DOHH2 (cell line): Measurements from ENCODE around the gene ITPKA.

Source experiments
- H3F3A ChIP-seq: fragments of 200-600 bp; sonication (generic), shearing (Covaris generic); 2 replicates; pipeline ENCODE4 v1.6.0; 2016; ENCODE audit warnings: antibody characterized with exemption, mild to moderate bottlenecking; ENCODE audit not compliant: control insufficient read depth, insufficient read depth
- H3K27ac ChIP-seq: fragments of 200-600 bp; sonication (generic); 2 replicates; pipeline ENCODE4 v1.5.1; 2014; ENCODE audit warnings: low read depth, mild to moderate bottlenecking, low read length, moderate library complexity
- H3K27me3 ChIP-seq: fragments of 200-600 bp; sonication (generic); 2 replicates; pipeline ENCODE4 v1.6.1; 2014; ENCODE audit warnings: mild to moderate bottlenecking, low read length, mixed read lengths; ENCODE audit not compliant: control insufficient read depth
- H3K36me3 ChIP-seq: fragments of 200-600 bp; sonication (generic); 2 replicates; pipeline ENCODE4 v1.6.1; 2014; ENCODE audit warnings: mild to moderate bottlenecking, low read length, moderate library complexity, mixed read lengths; ENCODE audit not compliant: control insufficient read depth
- H3K4me1 ChIP-seq: fragments of 200-600 bp; sonication (generic); 2 replicates; pipeline ENCODE4 v1.6.1; 2014; ENCODE audit warnings: mild to moderate bottlenecking, low read length, mixed read lengths; ENCODE audit not compliant: control insufficient read depth
- H3K4me2 ChIP-seq: fragments of 200-600 bp; sonication (generic); 2 replicates; pipeline ENCODE4 v1.6.0; 2014; ENCODE audit warnings: mild to moderate bottlenecking, low read length, moderate library complexity
- H3K4me3 ChIP-seq: fragments of 200-600 bp; sonication (generic); 2 replicates; pipeline ENCODE4 v1.5.1; 2014; ENCODE audit warnings: mild to moderate bottlenecking, low read length, mixed read lengths
- H3K79me2 ChIP-seq: fragments of 200-600 bp; sonication (generic); 2 replicates; pipeline ENCODE4 v1.6.1; 2014; ENCODE audit warnings: mild to moderate bottlenecking, low read length, mixed read lengths; ENCODE audit not compliant: control insufficient read depth
- H3K9me2 ChIP-seq: fragments of 200-600 bp; sonication (generic); replicated peaks from 2 replicates; pipeline ENCODE4 v1.6.1; 2014; ENCODE audit warnings: mild to moderate bottlenecking, low read length, mixed read lengths; ENCODE audit not compliant: control insufficient read depth
- H3K9me3 ChIP-seq: fragments of 200-600 bp; sonication (generic); 2 replicates; pipeline ENCODE4 v1.6.1; 2014; ENCODE audit warnings: antibody characterized with exemption, low read length, mixed read lengths; ENCODE audit not compliant: control insufficient read depth, insufficient read depth
- H4K20me1 ChIP-seq: fragments of 200-600 bp; sonication (generic); 2 replicates; pipeline ENCODE4 v1.6.0; 2014; ENCODE audit warnings: low read depth, mild to moderate bottlenecking, antibody characterized with exemption, low read length, moderate library complexity; ENCODE audit not compliant: control insufficient read depth, insufficient read depth
- EZH2phosphoT487 ChIP-seq: fragments of 200-600 bp; sonication (generic); IDR thresholded peaks from 2 replicates; pipeline ENCODE4 v1.6.1; 2017; ENCODE audit warnings: borderline replicate concordance, mild to moderate bottlenecking, antibody characterized with exemption, low read length, moderate library complexity, mixed read lengths
- TF ChIP-seq, protein P1 (sequence below): fragments of 200-600 bp; sonication (generic); IDR thresholded peaks from one replicate; pipeline ENCODE4 v1.5.1; 2014; ENCODE audit warnings: antibody characterized with exemption, mild to moderate bottlenecking, low read depth, low read length; ENCODE audit not compliant: poor library complexity, severe bottlenecking

The ITPKA gene

DNA sequence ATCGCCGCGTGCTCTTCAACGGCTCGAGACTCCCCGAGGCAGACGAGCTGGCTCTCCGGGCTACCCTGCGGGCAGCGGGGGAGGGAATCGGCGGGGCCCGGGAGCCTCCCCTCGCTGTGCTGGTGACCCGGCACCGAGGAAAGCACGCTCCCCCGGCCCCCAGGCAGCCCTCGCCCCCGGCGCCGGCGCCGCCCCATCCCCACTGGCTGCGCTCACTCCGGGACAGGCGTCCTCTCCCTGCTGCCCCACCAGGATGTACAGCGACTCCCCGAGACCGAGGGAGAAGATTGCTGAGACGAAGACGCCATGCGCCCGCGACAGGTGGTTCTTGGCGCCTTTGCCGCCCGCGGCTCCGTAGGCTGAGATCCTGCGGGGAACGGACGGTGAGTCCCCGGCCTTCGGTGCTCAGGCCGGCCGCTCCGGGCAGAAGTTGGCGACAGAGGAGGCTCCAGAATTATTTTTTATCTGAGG lies 18.3 kb downstream of the ITPKA start:
- peaks cover 16% of the 10 kb centered on the region for H3K4me1 ChIP-seq
- no peak overlapping the region for H3K4me3 ChIP-seq
- no peaks in the 10 kb centered on the region for H3K79me2 ChIP-seq
- no peak for TF ChIP-seq EZH2phosphoT487
- TF ChIP-seq, protein P1, sequence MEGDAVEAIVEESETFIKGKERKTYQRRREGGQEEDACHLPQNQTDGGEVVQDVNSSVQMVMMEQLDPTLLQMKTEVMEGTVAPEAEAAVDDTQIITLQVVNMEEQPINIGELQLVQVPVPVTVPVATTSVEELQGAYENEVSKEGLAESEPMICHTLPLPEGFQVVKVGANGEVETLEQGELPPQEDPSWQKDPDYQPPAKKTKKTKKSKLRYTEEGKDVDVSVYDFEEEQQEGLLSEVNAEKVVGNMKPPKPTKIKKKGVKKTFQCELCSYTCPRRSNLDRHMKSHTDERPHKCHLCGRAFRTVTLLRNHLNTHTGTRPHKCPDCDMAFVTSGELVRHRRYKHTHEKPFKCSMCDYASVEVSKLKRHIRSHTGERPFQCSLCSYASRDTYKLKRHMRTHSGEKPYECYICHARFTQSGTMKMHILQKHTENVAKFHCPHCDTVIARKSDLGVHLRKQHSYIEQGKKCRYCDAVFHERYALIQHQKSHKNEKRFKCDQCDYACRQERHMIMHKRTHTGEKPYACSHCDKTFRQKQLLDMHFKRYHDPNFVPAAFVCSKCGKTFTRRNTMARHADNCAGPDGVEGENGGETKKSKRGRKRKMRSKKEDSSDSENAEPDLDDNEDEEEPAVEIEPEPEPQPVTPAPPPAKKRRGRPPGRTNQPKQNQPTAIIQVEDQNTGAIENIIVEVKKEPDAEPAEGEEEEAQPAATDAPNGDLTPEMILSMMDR, result no peak
- no peaks in the 10 kb centered on the region for H3K9me2 ChIP-seq
- no peaks in the 10 kb centered on the region for H3K36me3 ChIP-seq
- peaks cover 3% of the 10 kb centered on the region; the same call in 1 of the 2 replicates for H4K20me1 ChIP-seq
- no peaks in the 10 kb centered on the region for H3F3A ChIP-seq
- H3K4me2 ChIP-seq, result peak overlapping the region; percentile 32; the same call in 1 of the 2 replicates
- H3K27me3 ChIP-seq, result peaks cover 28% of the 10 kb centered on the region
- H3K27ac ChIP-seq, result no peak overlapping the region
- H3K9me3 ChIP-seq, result no peaks in the 10 kb centered on the region

DNA sequence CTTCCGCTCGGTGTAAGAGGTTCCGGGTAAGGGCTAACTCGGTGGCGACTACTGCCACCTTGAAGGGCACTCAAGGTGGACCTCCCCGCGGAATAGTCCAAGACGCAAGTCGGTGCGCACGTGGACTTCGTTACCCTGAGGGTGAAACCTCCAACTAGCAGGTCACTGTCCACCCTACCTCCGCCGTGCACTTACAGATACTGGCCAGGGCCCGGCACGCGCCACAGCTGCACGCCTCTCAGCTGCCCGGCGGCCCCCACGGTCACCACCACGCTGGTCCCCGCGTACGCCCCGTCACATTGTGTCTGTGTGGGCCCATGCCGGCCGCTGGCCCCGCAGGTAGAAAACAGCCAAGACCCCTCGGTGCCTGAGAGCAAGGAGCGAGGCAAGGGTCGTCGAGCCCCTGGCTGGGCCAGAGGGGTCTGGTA lies 18.9 kb downstream of the ITPKA start:
- peak overlapping the region; percentile 32 for H3K4me2 ChIP-seq
- H3K27me3 ChIP-seq, result peaks cover 28% of the 10 kb centered on the region

DNA sequence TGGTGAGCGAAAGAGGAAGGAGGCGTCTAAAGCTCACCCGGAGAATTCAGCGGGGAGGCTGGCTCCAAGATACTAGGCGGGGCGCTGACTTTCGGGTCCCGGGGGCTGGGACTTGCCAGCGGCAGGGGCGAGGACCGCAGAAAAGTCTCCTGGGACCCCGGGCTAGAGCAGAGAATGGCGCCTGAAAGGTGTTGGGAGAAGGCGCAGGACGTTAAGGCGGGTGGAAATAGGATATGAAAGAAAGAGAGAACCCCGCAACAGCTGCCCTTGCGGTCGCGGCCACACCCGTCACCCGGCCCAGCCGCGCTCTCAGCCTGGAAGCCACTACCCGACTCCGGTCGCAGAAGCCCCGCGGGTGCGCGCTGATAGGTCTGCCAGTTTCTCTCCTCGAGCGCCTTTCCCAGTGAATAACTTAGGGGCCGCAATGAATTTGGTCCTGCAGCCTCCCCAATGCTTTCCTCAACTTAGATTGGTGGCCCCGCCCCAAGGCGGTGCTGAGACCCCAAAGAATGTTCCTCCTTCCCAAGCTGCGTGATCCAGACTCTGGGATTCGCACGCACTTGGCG lies 19.3 kb downstream of the ITPKA start:
- Histone ChIP-seq H3K36me3 (peaks cover 7% of the 10 kb centered on the region; the same call in 1 of the 2 replicates), H3K4me2 (peak overlapping the region; percentile 32), H3K9me2 (no peaks in the 10 kb centered on the region), H3K4me1 (peaks cover 16% of the 10 kb centered on the region), H3K79me2 (no peaks in the 10 kb centered on the region), H3F3A (no peaks in the 10 kb centered on the region), H3K9me3 (no peaks in the 10 kb centered on the region), H3K4me3 (no peak overlapping the region), H4K20me1 (peaks cover 3% of the 10 kb centered on the region; the same call in 1 of the 2 replicates), H3K27me3 (peaks cover 26% of the 10 kb centered on the region), H3K27ac (no peak overlapping the region)
- no peak for TF ChIP-seq EZH2phosphoT487
- TF ChIP-seq, protein P1, result no peak

More for the DNA sequence above, 18.9 kb downstream of the ITPKA start:
- TF ChIP-seq EZH2phosphoT487, result peak; percentile 65; the same call in 1 of the 2 replicates
- TF ChIP-seq, protein P1, result no peak
- Histone ChIP-seq H3K27ac (no peak overlapping the region), H3K79me2 (no peaks in the 10 kb centered on the region), H3F3A (no peaks in the 10 kb centered on the region), H3K9me2 (no peaks in the 10 kb centered on the region), H3K4me3 (no peak overlapping the region), H3K9me3 (no peaks in the 10 kb centered on the region), H3K36me3 (peaks cover 2% of the 10 kb centered on the region; the same call in 1 of the 2 replicates), H4K20me1 (peaks cover 3% of the 10 kb centered on the region; the same call in 1 of the 2 replicates), H3K4me1 (peaks cover 16% of the 10 kb centered on the region)
